KOPT-K1 (cell line): ENCODE data around the gene ABCC10.
"Not testable (repeated sequence)": the region's sequence is repeated elsewhere in the genome, so short reads cannot be mapped to it uniquely, and the experiment has no call there.

Experiments used
- H3K27ac ChIP-seq: fragments of 200-600 bp; sonication (generic); 2 replicates; pipeline ENCODE4 v1.5.1; 2016; ENCODE audit warnings: antibody characterized with exemption, mild to moderate bottlenecking, low read depth, low read length; ENCODE audit not compliant: poor library complexity, severe bottlenecking
- H3K36me3 ChIP-seq: fragments of 200-600 bp; sonication (generic); 2 replicates; pipeline ENCODE4 v1.5.1; 2017; ENCODE audit warnings: antibody characterized with exemption, mild to moderate bottlenecking, low read length, moderate library complexity; ENCODE audit not compliant: insufficient read depth
- H3K9me3 ChIP-seq: fragments of 200-600 bp; sonication (generic); 2 replicates; pipeline ENCODE4 v1.5.1; 2017; ENCODE audit warnings: antibody characterized with exemption, low read length, mild to moderate bottlenecking; ENCODE audit not compliant: insufficient read depth, poor library complexity, severe bottlenecking

ABCC10 gene

DNA sequence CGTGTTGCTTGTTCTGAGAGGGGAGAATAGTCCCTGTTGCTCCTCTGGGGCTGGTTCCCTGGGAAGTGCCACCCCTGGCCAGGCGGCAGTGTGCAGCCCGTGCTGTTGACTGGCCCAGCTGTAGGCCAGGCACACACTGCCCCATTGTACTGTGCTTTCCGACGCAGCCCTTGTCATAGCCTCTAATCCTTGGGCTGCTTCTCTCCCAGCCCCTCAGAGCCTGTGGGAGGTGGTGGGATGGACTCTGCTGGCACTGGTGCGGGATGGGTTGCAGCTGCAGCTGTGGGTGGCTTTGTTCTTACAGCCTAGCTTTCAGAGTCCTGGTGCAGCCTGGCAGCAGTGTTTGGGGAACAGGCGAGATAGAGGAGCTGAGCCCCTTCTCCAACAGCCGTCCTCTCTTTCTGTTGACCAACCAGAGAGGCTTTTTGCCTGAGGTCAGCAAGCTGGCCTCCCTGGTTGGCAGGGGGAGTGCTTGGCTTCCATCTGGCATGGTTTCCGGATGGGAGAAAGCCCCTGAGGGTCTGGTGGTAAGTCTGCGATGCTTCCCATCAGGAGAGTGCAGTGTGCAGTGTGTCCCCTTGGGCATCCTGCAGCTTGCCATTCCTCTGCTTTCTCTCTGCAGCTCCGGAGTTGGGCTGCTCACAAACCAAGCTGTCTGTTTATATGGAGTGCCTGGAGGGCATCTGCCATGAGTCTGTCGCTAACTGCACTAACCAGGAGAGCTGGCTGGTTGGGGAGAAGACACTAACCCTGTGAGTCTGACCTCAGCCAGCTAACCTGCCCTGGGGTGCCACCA, 62.1 kb downstream of the ABCC10 start:
- Histone ChIP-seq H3K9me3 (no peaks in the 10 kb centered on the region), H3K27ac (no peak overlapping the region), H3K36me3 (peaks cover 14% of the 10 kb centered on the region; the same call in 1 of the 2 replicates)

DNA sequence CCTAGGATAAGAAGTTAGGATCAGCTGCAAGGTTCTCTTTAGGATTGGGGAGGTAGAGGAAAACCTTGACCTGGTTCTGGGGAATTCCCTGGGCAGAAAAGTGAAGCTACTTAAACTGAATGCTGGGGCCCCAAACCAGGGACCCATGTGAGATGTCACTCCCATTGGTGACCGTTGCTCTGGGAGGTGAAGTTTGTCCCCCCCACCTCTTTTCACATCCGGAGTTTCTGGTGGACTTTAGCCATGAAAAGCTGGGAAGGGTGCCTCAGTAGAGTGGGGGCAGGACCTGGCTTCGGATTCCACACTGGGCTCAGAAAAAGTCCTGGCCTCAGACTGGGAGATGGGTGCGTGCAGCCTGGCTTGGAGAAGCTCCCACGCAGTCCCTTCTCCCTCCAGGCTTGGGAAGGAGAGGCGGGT, 63.2 kb downstream of the ABCC10 start:
- H3K27ac ChIP-seq, result no peak overlapping the region
- H3K36me3 ChIP-seq, result peaks cover 14% of the 10 kb centered on the region; the same call in 1 of the 2 replicates
- H3K9me3 ChIP-seq, result no peaks in the 10 kb centered on the region

DNA sequence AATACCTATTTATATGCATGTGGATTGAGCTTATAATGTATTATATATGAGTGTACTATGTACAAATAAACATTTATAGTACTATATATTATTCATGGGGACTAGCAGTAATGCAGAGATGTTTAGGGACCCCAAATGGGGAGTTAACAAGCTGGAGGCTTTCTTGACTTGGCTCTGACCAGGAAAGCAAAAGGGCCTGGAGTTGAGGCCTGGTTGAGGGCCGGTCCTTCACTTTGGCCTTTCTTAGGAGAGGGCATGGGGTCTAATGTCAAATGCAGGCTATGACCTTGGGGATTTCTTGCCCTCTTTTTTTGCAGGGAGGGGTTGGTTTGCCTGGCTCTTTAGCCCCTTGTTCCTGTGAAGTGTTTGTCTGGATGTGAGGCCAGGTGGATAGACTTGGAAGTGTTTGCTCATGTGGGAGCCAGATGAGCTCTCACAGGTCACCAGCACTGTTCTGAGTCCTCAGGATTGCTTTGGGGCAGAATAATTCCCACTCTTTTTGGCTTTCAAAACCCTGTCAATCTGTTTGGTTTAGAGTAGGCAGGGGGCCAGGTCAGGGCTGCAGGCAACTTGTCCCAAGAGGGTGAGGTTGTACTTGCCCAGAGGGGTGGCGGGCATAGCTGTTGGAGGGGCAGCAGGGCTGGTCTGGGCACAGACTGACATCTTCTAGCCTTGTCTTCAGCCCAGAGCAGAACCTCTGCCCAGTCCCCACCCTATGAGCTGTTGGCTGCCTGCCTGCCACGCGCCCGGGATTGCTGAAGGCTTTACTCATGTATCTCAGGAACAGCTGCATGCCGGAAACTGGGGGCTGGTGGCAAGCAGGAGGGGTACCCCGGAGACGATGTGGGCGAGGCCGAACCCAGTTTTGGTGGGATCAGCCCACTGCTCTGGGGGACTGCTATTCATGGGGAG, 64.7 kb downstream of the ABCC10 start:
- Histone ChIP-seq H3K9me3 (no peaks in the 10 kb centered on the region), H3K27ac (no peak overlapping the region)

DNA sequence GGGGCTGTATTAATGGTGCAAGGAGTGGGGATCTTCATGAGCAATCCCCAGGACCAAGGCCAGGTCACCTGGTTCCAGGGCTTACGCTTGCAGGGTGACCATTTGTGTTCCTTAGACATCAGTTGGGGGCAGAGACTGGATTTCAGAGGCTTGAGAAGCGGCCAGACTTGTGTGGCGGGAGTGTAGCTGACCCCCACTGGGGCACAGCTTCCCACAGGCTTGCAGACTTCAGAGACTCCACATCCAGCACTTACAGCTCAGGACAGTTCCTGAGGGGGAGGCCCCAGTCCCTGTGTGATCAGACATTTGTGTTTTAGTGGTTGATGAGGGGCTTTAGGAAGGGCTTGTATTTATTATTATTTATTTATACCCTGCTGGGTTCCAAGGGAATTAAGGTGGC, 65.3 kb downstream of the ABCC10 start:
- no peak overlapping the region for H3K27ac ChIP-seq
- H3K36me3 ChIP-seq, result peaks cover 20% of the 10 kb centered on the region
- no peaks in the 10 kb centered on the region for H3K9me3 ChIP-seq

More for the DNA sequence above, 64.7 kb downstream of the ABCC10 start:
- H3K36me3 ChIP-seq, result peaks cover 14% of the 10 kb centered on the region; the same call in 1 of the 2 replicates

DNA sequence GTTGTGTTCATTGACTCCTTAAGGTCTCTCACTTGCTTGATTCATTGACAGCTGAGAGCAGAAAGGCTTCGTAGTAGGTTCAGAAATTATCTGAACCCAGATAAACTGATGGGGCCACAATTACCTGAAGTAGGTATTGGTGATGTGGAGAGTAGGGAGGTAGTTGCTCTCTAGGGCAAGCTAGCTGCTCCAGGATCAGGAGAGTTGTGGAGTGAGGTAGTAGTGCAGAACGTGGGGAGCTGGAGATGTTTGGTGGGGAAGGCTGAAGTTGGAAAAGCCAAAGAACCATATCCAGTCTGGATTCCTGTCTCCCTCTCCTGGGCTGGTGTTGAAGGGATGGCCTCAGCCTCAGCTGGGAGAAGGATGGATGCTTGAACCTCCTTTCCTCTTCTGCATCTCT, 65.9 kb downstream of the ABCC10 start:
- Histone ChIP-seq H3K9me3 (no peaks in the 10 kb centered on the region), H3K36me3 (peaks cover 25% of the 10 kb centered on the region), H3K27ac (no peak overlapping the region)

DNA sequence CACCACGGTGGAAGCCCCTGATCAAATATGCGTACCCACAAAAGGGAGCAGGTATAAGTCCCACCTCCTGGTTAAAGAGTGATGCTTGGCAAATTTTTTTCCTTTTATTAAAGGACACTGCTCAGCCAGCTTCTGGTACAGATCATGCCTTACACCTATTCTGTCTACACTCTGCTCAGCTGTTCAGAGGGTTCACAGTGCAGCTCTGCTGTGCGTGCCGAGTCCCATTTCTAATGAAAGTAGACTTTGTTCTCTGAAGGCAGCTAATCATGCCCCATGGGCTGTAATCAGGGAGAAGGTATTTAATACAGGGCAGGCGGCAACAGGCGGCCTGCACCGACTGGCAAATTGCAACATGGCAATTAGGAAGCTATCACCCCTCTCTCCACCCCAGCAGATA, 66.5 kb downstream of the ABCC10 start:
- Histone ChIP-seq H3K27ac (no peak overlapping the region), H3K9me3 (no peaks in the 10 kb centered on the region), H3K36me3 (peaks cover 29% of the 10 kb centered on the region)

DNA sequence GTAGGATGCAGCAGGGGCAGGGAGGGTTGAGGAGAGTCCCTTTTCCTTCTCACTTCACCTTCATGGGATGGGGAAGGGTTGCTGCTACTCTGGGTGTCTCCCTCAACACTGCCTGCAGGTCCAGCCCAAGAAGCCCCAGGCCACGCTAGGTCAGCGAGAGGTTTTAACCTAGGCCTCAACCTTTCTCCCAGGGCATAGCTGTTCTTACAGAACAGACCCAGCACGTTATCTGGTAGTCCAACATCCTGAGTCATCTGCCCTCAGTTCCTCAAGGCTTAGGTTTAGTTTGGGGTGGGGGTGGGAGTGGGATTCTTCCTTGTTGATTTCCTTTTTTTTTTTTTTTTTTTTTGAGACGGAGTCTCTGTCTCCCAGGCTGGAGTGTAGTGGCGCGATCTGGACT, 67.0 kb downstream of the ABCC10 start:
- H3K9me3 ChIP-seq, result no peaks in the 10 kb centered on the region
- H3K36me3 ChIP-seq, result peaks cover 34% of the 10 kb centered on the region
- H3K27ac ChIP-seq, result no peak overlapping the region

DNA sequence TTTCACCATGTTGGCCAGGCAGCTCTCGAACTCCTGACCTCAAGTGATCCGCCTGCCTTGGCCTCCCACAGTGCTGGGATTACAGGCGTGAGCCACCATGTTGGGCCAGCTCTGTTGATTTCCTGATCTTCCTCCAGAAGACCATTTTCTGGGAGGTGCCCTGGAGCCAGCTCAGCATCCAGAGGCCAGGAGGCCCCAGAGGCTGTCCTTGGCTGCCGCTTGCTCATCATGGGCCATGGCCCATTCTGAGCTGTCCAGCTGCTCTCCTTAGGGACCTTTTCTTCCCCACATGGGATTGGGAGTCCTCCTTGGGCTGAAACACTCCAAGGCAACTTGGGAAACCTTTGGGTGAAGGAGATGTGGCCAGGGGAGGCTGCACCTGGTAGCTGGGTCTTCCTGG, 67.4 kb downstream of the ABCC10 start:
- H3K36me3 ChIP-seq, result peaks cover 34% of the 10 kb centered on the region
- no peak overlapping the region for H3K27ac ChIP-seq
- H3K9me3 ChIP-seq, result no peaks in the 10 kb centered on the region

DNA sequence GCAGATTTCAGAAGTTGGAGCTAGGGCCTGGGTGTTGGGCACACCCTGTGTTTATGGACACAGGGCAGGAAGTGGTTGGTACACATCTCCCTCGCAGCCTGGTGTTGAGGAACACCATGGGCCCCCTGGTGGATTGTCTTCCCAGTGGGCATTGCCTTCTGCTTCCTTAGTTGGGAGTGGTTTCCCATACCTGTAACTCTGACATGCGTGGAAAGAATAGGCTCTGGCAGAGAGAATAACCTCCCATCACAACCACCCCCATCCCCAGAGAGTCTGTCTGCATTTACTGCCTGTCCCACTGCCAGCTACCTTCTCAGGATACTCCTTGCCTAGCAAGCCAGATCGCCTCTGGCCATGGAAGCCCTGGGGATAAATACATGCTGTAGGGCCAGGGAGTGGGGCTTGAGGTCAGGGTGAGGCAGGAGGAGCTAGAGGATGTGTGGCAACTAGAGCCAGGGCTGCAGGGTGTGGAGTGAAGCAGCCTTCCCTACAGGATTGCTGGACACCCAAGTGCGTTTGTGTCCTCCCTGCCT, 68.1 kb downstream of the ABCC10 start:
- Histone ChIP-seq H3K9me3 (no peaks in the 10 kb centered on the region), H3K36me3 (peaks cover 35% of the 10 kb centered on the region), H3K27ac (no peak overlapping the region)

DNA sequence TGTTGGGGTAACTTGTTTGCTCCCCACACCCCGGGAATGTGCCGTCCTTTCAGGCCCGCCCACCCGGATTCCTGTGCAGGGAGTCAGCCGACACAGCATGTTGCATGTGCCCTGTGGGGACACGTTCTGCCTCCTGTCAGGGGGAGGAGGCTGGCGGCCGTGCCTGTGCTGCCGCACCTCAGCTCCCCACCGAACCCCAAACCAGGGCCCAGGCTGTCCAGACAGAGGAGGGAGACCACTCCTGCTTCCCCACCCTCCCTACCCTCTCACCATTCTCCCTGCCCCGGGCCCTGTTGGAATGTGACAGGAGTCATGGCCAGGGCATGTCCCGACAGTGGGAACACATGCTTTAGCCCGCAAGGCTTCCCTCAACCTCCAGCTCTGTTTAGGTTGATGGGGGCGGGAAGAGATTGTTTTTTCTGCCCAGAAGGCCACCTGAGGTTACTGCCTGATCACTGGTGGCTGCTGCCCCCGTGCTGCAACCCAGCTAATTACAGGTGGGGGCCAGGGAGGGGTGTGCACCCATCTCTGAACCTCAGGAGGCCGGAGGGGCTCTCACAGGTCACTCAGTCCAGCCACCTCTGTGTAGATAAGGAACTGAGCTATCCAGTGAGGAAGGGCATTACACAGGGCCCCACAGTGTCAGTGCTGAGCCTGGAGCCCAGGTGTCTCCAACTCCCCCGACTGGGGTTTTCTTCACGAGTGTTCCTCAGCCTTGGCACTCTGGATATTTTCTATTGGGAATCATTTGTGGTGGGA, 69.2 kb downstream of the ABCC10 start:
- H3K27ac ChIP-seq, result no peak overlapping the region
- H3K9me3 ChIP-seq, result no peaks in the 10 kb centered on the region
- peaks cover 45% of the 10 kb centered on the region for H3K36me3 ChIP-seq

DNA sequence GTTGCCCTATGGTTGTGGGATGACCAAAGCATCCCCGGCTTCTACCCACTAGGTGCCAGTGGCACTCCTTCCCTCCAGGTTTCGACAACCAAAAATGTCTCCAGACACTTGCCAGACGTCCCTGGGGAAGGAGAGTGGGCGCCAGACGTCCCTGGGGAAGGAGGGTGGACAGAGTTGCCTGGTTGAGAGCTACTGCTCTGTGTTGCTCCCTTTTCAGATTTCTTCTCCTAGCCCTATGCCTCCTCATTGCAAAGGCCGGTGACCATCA, 69.7 kb downstream of the ABCC10 start:
- Histone ChIP-seq H3K36me3 (peaks cover 51% of the 10 kb centered on the region), H3K9me3 (no peaks in the 10 kb centered on the region)

DNA sequence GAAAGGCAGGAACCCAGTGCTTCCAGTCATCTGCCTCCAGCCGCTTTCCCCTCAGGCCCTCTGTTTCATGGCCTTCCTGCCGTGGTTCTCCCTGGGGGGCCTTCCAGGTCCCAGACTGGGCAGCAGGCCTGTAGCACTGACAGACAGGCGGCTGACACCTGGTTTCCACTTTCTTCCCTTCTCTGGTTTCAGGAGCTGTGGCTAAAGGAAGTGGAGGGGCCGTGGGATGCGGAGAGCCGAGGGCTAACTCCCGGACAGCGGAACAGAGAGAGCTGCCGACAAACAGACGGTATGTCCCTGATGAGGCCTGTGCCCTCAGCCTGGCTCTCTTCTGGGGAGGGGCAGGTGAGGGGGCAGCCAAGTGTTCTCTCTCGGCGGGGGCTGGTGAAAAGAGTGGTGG, 70.3 kb downstream of the ABCC10 start:
- H3K9me3 ChIP-seq, result no peaks in the 10 kb centered on the region
- H3K27ac ChIP-seq, result no peak overlapping the region
- peaks cover 57% of the 10 kb centered on the region for H3K36me3 ChIP-seq

More for the DNA sequence above, 69.7 kb downstream of the ABCC10 start:
- no peak overlapping the region for H3K27ac ChIP-seq

DNA sequence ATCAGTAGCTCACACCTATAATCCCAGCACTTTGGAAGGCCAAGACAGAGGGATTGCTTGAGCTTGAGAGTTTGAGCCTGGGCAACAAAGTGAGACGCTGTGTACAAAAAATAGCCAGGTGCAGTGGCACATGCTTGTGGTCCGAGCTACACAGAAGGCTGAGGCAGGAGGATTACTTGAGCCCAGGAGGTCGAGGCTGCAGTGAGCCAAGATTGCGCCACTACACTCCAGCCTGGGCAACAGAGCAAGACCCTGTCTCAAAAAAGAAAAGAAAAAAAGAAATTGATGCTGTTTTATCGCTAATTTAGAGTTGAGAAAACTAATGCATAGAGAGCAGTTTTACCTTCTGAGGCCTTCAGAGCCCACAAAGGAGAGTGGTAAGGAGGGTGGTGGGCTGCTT, 71.0 kb downstream of the ABCC10 start:
- H3K36me3 ChIP-seq, result peaks cover 60% of the 10 kb centered on the region
- not testable (repeated sequence) for H3K27ac ChIP-seq, H3K9me3 ChIP-seq

DNA sequence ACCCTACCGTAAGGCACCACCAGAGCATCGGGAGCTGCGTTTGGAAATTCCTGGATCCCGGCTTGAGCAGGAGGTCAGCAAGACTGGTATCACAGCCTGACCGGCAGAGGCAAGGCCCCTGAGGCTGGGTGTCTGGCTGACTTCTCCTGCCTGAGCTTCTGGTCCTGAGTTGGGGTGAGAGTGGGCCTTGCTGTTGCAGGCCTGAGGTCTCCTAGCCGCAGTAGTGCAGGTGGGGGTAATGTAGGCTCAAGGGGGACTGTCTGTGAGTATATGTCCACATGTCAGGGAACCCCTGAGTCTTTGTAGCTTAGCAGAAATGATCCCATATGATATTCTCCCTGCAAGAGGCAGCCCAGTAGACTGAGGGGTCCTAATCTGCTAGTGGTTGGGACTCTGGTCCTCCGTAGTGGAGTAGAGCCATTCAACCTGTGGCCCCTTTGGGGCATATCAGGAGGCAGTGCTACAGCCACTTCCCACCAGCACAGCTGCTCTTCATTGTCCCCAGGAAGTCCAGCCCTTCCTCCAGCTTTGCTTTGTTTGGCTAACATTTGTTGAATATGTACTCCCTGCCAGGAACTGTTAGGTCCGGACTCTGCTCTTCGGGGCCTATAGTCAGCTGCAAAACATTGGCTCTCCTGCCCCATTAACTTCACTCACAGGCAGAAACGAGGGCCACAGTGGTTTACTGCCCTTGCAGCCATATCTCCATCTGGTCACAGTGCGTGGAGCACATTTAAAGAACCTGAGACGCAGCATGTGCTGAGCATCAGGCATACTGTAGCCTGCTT, 71.9 kb downstream of the ABCC10 start:
- Histone ChIP-seq H3K9me3 (no peaks in the 10 kb centered on the region), H3K27ac (no peak overlapping the region), H3K36me3 (peaks cover 68% of the 10 kb centered on the region)
